Fibroblast of skin of right quadriceps (primary cell): ENCODE measurements around the gene VPS54.
"Not testable (repeated sequence)": the region's sequence is repeated elsewhere in the genome, so short reads cannot be mapped to it uniquely, and the experiment has no call there.

Source experiments
- DNase-seq: peaks from one replicate; pipeline ENCODE4 v3.0.0-alpha.2; 2013

VPS54 gene

DNA sequence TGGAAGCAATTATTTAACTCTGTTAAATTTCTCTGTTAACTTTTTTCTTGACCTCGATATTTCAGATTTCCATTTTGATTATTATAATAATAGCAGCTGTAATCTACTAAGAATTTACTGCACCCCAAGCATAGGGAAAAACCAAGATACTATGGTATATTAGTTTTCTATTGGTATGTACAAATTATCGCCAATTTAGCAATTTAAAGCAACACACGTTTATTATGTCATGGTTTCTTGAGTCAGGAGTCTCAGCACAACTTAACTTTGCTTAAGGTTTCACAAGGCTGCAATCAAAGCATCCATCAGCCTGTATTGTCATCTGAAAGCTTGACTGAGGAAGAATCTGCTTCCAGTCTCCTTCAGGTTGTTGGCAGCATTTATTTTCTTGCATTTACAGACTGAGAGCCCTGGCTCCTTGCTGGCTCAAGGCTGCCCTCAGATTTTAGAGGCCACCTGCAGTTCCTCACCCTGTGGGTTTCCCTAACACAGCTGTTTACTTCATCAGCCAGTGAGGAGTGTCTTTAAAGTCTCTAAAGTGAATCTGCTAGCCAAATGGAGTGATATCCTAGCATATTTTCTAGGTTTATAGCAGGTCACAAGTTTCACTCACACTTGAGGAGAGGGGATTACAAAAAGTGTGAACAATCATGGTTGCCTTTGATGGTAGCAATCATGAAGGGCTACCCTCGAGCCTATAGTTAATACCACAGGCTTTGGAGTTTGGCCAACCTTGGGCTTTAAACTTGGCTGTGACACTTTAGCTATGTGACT lies 4.4 kb upstream of the VPS54 start:
- DNase-seq, result no peak

GRCh38 chr2:64021578-64021977 lies 2.4 kb upstream of the VPS54 start:
- DNase-seq, result no peak

DNA sequence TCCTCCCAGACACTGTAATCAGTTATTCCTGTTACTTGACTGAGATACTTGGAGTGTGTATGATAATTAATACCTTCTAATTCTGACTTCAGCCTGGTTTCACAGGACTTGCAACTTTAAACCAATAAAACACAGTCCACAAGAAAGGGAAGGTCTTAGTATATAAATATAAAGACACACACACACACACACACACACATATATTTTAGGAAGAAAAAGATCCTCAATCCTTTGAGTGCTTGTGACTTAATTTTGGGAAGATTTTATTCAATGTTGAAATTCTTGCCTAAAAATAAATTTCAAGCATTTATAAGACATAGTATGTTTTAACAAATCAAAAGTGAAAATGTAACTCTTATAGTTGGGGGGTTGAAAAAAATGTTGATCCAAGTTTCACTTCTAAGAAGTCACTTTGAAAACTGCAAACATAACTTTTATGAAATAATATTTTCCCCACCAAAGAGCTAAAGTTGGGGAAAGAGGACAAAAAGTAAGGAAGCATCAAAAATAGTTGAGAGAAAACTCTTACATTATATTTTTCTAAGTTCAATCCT lies 824 bp upstream of the VPS54 start:
- DNase-seq, result no peak

GRCh38 chr2:64018701-64019082 lies 536 bp downstream of the VPS54 start:
- DNase-seq, result peak; percentile 49

- peak; percentile 22 for DNase-seq
Measured at GRCh38 chr2:64017811-64018700, 1.2 kb downstream of the VPS54 start.

DNA sequence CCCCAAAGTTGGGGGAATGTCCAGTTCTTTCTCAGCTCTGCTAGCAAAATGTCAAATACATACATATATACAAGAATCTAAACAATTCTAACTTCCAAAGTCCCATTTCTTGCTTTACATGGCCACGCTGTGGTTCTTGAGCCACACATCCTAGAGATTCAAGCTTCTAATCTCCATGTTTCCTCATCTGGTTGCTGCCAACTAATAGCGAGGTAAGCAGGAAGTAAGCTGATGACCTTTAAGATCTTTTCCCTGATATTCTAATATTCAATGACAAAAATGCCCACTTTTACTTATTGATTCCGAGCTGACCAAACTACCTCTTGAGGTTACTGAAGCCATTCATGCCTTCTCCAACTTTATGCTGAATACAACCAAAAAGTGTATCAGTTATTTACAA lies 3.3 kb downstream of the VPS54 start:
- DNase-seq, result no peak

DNA sequence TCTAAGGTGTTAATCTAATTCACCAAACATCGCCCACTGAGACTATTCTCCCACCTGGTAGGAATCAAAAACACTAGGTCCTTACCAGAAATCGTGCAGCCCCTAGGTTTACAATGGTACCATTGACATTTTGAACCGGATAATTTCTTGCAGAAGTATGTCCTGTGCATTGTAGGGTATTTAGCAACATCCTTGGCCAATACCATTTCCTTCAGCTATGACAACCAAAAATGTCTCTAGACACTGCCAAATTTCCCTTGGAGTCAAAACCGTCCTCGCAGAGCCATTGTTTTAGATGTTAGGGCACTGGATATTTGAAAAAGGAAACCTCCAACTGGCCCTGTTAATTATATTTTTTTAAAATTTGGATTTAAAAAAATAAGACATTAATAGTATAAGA lies 3.8 kb downstream of the VPS54 start:
- DNase-seq, result no peak

- DNase-seq, result no peak
Measured at GRCh38 chr2:64014628-64015027, 4.6 kb downstream of the VPS54 start.

- no peak for DNase-seq
Measured at GRCh38 chr2:64013053-64013452, 6.2 kb downstream of the VPS54 start.

DNA sequence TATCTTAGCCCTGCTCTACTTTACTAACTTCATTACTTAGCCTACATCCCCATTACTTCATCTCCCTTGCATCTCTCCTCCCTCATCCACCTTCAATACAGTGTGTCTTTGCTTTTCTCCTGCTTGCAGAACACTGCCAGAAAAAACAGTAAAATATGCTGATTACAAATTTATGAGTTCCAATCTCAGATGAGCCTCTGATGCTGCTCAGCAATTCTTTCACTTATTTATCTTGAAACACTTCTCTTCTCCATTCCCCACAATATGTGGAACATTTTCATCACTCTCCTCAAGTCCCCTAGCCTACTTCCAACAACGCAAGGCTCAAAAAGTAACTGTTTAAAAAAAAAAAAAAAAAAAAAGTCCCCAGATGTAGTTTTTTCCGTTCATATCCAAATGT lies 7.1 kb downstream of the VPS54 start:
- DNase-seq, result no peak

DNA sequence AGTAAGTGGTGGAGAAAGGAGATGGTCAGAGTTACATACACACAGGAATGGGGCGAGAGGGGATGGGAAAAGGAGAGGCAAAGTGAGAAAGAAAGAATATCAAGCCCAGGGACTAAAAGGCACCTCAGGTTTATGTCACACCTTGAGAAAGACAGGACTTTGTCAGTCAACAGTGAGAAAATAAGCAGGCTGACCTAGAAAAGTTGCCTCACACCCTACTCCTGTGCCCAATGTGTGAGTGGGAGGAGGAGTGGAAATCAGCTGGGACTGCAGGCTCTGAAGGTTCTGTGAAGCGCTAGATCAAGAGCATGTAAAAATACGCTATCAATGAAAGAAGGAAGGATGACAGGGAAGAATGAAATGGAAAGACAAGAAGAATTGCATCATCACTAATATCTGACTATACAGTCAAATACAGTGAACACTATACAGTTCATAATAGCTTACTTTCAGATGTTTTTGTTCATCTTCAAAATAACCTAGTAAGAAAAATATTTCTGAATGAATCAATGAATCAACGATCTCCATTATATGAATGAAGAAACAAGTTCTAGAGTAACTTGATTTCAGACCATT lies 10.7 kb downstream of the VPS54 start:
- no peak for DNase-seq

DNA sequence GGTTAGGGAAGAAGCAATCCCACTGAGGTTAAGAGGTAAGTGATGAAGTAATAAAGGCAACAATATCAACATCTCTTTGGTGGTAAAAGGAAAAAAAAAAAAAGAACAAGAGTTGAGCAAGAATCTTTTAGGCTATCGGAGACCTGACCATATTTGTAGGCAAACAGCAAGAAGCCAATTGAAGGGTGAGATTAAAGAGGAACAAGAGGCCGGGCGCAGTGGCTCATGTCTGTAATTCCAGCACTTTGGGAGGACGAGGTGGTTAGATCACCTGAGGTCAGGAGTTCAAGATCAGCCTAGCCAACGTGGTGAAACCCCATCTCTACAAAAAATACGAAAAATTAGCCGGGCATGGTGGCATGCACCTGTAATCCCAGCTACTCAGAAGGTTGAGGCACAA lies 11.3 kb downstream of the VPS54 start:
- no peak for DNase-seq

GRCh38 chr2:64005707-64006356 lies 13.4 kb downstream of the VPS54 start:
- no peak for DNase-seq

GRCh38 chr2:64003239-64003638 lies 16.0 kb downstream of the VPS54 start:
- no peak for DNase-seq

GRCh38 chr2:64001382-64002101 lies 17.7 kb downstream of the VPS54 start:
- DNase-seq, result no peak

- DNase-seq, result no peak
Measured at GRCh38 chr2:64000630-64001381, 18.4 kb downstream of the VPS54 start.

GRCh38 chr2:63999049-63999448 lies 20.2 kb downstream of the VPS54 start:
- no peak for DNase-seq

GRCh38 chr2:63996582-63997198 lies 22.5 kb downstream of the VPS54 start:
- not testable (repeated sequence) for DNase-seq

- not testable (repeated sequence) for DNase-seq
Measured at GRCh38 chr2:63994329-63995070, 24.7 kb downstream of the VPS54 start.

- no peak for DNase-seq
Measured at GRCh38 chr2:63993871-63994270, 25.4 kb downstream of the VPS54 start.
